DMS153 treated with DMSO at 0.1 percent for 48 hours (cell line): ENCODE results near the gene FA2H.
"Not testable (repeated sequence)": the region's sequence is repeated elsewhere in the genome, so short reads cannot be mapped to it uniquely, and the experiment has no call there.

Experiments
- DNase-seq: peaks from one replicate; lab custom pipeline; 2025; ENCODE audit not compliant: unreplicated experiment; lab: John Stamatoyannopoulos, UW

FA2H gene

GRCh38 chr16:74682556-74682955, 92.1 kb downstream of the FA2H start:
- no peak for DNase-seq

GRCh38 chr16:74680681-74681080, 93.9 kb downstream of the FA2H start:
- DNase-seq = no peak

GRCh38 chr16:74679983-74680382, 94.6 kb downstream of the FA2H start:
- DNase-seq = no peak

- DNase-seq = no peak
These were observed 96.8 kb downstream of the FA2H start for GRCh38 chr16:74677868-74678267.

GRCh38 chr16:74673876-74674275, 100.7 kb downstream of the FA2H start:
- no peak for DNase-seq

- not testable (repeated sequence) for DNase-seq
These were observed 105.7 kb downstream of the FA2H start for GRCh38 chr16:74668877-74669276.

GRCh38 chr16:74667255-74667700, 107.3 kb downstream of the FA2H start:
- DNase-seq = no peak

GRCh38 chr16:74666425-74667254, 108.0 kb downstream of the FA2H start, which contains the start of gene RFWD3:
Gene RFWD3 (minus strand): TSS chr16:74666877. CDS start chr16:74661449, 5,428 bp downstream.
- DNase-seq = peak; percentile 96

- DNase-seq = no peak
These were observed 108.6 kb downstream of the FA2H start for GRCh38 chr16:74666010-74666421.
